ENCODE measurements around the gene IL15RA.

DNA sequence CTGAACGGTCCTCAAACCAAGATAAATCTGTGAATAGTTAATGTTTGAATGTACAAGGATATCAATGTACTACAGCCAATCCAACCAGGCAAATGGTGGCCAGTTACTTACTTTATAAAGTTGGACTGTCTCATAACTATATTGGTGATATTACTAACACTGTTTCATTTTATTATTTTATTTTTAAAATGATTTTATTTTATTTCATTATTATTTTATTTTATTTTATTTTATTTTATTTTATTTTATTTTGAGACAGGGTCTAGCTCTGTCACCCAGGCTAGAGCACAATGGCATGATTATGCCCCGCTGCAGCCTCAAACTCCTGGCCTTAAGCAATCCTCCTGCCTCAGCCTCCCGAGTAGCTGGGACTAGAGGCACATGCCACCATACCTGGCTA, 6.8 kb downstream of the IL15RA start:
- TF ChIP-seq, protein P1, sequence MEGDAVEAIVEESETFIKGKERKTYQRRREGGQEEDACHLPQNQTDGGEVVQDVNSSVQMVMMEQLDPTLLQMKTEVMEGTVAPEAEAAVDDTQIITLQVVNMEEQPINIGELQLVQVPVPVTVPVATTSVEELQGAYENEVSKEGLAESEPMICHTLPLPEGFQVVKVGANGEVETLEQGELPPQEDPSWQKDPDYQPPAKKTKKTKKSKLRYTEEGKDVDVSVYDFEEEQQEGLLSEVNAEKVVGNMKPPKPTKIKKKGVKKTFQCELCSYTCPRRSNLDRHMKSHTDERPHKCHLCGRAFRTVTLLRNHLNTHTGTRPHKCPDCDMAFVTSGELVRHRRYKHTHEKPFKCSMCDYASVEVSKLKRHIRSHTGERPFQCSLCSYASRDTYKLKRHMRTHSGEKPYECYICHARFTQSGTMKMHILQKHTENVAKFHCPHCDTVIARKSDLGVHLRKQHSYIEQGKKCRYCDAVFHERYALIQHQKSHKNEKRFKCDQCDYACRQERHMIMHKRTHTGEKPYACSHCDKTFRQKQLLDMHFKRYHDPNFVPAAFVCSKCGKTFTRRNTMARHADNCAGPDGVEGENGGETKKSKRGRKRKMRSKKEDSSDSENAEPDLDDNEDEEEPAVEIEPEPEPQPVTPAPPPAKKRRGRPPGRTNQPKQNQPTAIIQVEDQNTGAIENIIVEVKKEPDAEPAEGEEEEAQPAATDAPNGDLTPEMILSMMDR (IDR thresholded peaks at IDR 0.05) = no peak
- no peak for TF ChIP-seq POLR2A (IDR thresholded peaks at IDR 0.05)
- no peak for TF ChIP-seq EP300 (IDR thresholded peaks at IDR 0.05)
